HG02588 (cell line): Measurements from ENCODE around the gene ATP6V1B1.

ENCODE experiments used
- ATAC-seq: cut with Tn5 transposase; IDR thresholded peaks from one replicate; pipeline ENCODE4 v1.9.1; 2021; ENCODE audit warnings: mild to moderate bottlenecking, moderate library complexity; ENCODE audit not compliant: unreplicated experiment

The ATP6V1B1 gene

GRCh38 chr2:70926042-70926441 is 9.7 kb upstream of the ATP6V1B1 start:
- no peak for ATAC-seq

GRCh38 chr2:70927138-70927537 is 8.6 kb upstream of the ATP6V1B1 start:
- no peak for ATAC-seq

DNA sequence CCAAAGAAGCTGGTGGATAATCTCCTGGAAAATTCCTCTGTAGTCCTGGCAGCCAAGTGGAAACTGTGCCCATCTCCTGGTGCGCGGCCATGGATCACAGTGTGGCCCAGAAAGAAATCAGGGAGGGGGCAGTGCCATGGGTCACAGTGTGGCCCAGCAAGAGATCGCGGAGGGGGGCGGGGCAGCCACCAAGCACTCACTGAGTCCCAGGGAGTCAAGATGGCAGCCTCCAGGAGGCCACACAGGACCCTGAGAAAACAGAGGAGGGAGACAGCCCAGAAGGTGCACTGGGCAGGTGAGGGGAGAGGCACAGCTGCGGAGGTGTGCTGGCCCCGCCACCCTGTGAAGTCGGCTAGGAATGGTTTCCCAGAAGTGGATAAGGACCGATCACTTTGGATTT is 8.1 kb upstream of the ATP6V1B1 start:
- ATAC-seq: no peak

GRCh38 chr2:70928366-70928765 is 7.3 kb upstream of the ATP6V1B1 start:
- ATAC-seq: no peak

- no peak for ATAC-seq
Measured at GRCh38 chr2:70930371-70931329, 5.0 kb upstream of the ATP6V1B1 start.

- ATAC-seq: no peak
Measured at GRCh38 chr2:70931376-70932000, 4.2 kb upstream of the ATP6V1B1 start.

- ATAC-seq: no peak
Measured at GRCh38 chr2:70932631-70933230, 3.0 kb upstream of the ATP6V1B1 start.

DNA sequence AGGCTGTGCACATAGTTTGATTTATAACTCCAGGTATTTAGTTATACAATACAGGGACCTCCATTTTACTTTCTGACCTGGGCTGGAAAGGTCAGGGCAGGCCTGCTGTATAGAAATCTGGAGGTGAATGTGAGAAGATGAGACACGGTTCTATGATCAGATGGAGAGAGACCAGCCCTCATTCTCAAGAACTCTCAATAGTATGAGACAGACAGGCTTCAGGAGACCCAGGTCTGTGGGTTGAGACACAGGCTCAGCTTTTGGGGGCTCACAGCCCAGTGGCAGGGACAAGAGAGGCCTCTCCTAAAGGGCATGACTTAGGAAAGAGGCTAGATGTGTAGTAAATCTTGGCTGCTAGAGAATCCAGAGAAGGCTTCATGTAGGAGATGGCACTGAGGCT is 719 bp upstream of the ATP6V1B1 start:
- no peak for ATAC-seq

GRCh38 chr2:70936165-70936978 is 672 bp downstream of the ATP6V1B1 start:
- no peak for ATAC-seq

GRCh38 chr2:70936979-70937811 is 1.5 kb downstream of the ATP6V1B1 start:
- no peak for ATAC-seq

GRCh38 chr2:70937866-70938585 is 2.3 kb downstream of the ATP6V1B1 start:
- ATAC-seq: no peak

DNA sequence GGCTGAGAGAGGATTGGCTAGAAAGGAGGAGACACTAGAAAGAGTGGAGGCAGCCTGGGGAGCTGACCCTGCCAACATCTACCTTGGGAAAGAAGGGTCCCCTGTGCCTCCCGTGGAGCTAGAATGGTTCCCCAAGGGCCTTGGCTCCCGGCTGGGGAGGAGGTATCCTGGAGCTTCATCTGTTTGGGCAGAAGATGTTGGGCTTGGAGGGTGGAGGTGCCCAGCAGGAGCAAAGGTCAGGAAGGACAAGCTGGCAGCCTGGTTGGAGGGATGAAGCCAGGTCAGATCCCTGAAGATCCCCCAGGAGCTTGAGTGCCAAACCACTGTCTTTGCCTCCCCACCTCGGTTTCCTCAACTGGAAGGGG is 2.9 kb downstream of the ATP6V1B1 start:
- no peak for ATAC-seq

DNA sequence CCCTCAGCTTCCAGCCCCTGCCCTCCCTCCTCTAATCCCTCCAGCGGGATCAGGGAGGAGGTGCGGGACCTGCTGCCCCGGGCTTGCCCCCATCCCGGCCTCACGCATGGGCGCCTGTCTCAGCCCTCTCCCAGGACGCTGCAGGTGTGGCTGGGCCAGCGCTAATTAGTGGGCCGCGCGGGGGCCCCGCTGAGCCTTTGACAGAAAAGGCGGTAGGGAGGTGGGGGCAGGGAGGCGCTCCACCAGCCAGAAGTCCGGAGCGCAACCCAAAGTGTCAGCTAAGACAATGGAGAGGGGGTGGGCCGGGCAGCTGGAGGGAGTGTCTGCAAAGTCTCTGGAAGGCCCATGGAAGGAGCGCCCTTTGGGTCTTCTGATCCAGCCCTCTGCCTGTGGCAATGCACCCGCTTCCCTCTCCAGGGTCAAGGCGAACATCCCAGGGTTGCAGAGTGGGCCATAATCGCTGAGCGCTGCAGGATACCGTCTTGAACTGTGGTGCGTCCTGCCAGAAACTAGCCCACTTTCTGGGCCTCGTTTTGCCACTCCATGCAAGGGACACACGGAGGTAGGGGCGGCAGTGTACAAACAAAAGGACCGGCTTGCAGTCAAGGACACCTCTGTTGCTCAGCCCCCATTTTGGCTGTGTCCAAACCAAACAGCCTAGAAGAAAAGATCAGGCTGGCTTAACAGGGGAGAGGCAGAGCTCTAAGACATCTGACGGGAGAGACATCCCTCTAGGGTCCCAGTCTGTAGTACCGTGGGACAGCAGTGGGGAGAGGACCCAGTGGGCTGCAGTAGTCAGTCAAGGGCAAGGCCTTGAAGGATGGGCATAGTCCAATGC is 3.5 kb downstream of the ATP6V1B1 start:
- ATAC-seq: no peak

- ATAC-seq: no peak
Measured at GRCh38 chr2:70939839-70940580, 4.3 kb downstream of the ATP6V1B1 start.

DNA sequence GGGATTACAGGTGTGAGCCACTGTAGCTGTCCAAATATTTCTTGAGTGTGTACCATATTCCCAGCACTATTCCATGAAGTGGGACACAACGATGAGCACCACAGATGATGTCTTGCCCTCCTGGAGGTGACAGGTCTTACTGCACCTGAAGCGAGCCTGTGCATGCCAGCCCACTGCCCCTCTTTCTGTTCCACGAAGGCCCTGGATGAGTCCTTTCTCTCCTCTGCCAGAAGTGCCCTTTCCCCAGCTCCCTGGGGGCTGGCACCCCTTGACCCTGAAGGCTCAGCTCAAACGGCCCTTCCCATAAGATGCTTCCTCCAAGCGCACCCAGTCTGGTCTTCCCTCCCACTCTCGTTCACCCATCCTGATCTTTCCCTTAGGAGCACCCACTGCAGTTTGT is 5.5 kb downstream of the ATP6V1B1 start:
- ATAC-seq: no peak

DNA sequence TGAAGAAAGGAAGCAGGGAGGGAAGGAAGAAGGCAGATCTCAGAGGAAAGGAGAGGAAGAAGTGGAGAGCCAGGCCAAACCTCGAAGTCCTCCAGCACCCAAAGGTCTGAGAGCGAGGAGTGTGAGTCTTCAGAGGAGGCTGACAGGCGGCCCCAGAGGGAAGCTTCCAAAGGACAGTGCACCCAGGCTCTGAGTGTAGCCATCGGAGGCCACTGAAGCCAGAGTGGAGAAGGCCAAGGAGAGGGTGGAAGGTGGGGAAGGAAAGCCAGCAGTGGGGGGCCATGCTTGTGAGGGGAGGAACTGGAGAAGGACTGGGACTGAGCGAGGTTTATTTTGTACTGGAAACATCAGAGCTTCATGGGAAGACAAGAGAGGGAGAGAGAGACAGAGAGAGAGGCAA is 6.0 kb downstream of the ATP6V1B1 start:
- no peak for ATAC-seq

GRCh38 chr2:70942396-70943204 is 6.9 kb downstream of the ATP6V1B1 start:
- ATAC-seq: no peak
